Right cardiac atrium (tissue), 5 donors: ENCODE data around the gene INPP5D. TPM values are rescaled to one million over a fixed set of nuclear protein-coding genes. Genes with fewer than 3 reads are reported as not detected.
"Not testable (repeated sequence)": the region's sequence is repeated elsewhere in the genome, so short reads cannot be mapped to it uniquely, and the experiment has no call there.

Source experiments
- ATAC-seq, 2 donors: fragments of 200-7000 bp; cut with Tn5 transposase; one replicate each; pipeline versions ENCODE4 v1.8.0 to v1.9.1; 2020; ENCODE audit warnings: moderate library complexity in 2 of 2, mild to moderate bottlenecking in 1 of 2
- DNase-seq, 3 donors: peaks; one replicate each; pipeline ENCODE4 v3.0.0-alpha.2; 2020
- H3K27ac ChIP-seq: one replicate; pipeline ENCODE4 v1.5.1; 2013; ENCODE audit warnings: mild to moderate bottlenecking, low read length, control low read depth, moderate library complexity
- H3K27me3 ChIP-seq: one replicate; pipeline ENCODE4 v1.6.1; 2013; ENCODE audit not compliant: control insufficient read depth, insufficient read depth
- H3K4me1 ChIP-seq: one replicate; pipeline ENCODE4 v1.6.1; 2013; ENCODE audit warnings: low read length; ENCODE audit not compliant: control insufficient read depth, insufficient read depth
- H3K4me3 ChIP-seq: one replicate; pipeline ENCODE4 v1.5.1; 2013; ENCODE audit warnings: low read length, control low read depth
- H3K9me3 ChIP-seq: one replicate; pipeline ENCODE4 v1.6.1; 2013; ENCODE audit warnings: low read length; ENCODE audit not compliant: control insufficient read depth
- WGBS: extraction: QIAGEN DNeasy Blood & Tissue Kit; methylation state at CpG from one replicate; pipeline ENCODE4 v1.1.7; 2013; 5-methylcytosine and 5-hydroxymethylcytosine counted together
- intact Hi-C, 4 donors: fragments of 100-400 bp; cut with DNase I; formaldehyde crosslinking; loops; one replicate each; pipeline versions ENCODE4 v1.11.0 to v1.14.0; 2022 to 2023
- polyA plus RNA-seq: library from polyadenylated mRNA; stranded (reverse); fragments of 200-250 nt; gene quantifications from one replicate; pipeline ENCODE4 v1.2.3, GENCODE V29; 2013
- total RNA-seq, 4 donors: library from RNA; stranded (reverse); fragmentation: NEBNext Ultra II Directional; extraction: Animal tissue kit (Norgen Biotek cat#: 25700); gene quantifications; one replicate each; pipeline ENCODE4 v1.2.1, GENCODE V29; 2021
- donor health status: healthy with polysubstance abuse.
- donor health status: DM: no; HTN: yes; CAD: no.
- donor health status: DM: no; HTN: no; CAD: no.
- donor health status: DM: no; HTN: yes; CAD: no; lungs with severe emphysema.
- donor health status: DM: yes; HTN: yes; CAD: no.

The INPP5D gene
- total and polyA plus RNA-seq, 5 donors, result 3.6 to 7.8 (median 6.9) TPM

GRCh38 chr2:233064530-233065199 is 4.5 kb downstream of the INPP5D start:
- DNase-seq, result peak in 1 of 3 donors; percentile 58
- Histone ChIP-seq H3K4me1 (peaks cover 4% of the 10 kb centered on the region), H3K9me3 (no peaks in the 10 kb centered on the region), H3K27ac (no peak overlapping the region), H3K27me3 (no peaks in the 10 kb centered on the region), H3K4me3 (no peak overlapping the region)
- ATAC-seq, result no peak
- WGBS, result 72% methylated on average over 16 of the region's 16 CpGs
- intact Hi-C loops, result no loop called here

GRCh38 chr2:233065200-233065589 is 5.1 kb downstream of the INPP5D start:
- intact Hi-C loops, H3K9me3 ChIP-seq, H3K27me3 ChIP-seq, H3K27ac ChIP-seq, DNase-seq, ATAC-seq, H3K4me3 ChIP-seq, H3K4me1 ChIP-seq: not testable (repeated sequence)
- 77% methylated on average over 4 of the region's 4 CpGs for WGBS

GRCh38 chr2:233065954-233066470 is 5.9 kb downstream of the INPP5D start:
- ATAC-seq (no peak), DNase-seq (no peak)
- Histone ChIP-seq H3K4me3 (no peak overlapping the region), H3K27ac (no peak overlapping the region), H3K9me3 (no peaks in the 10 kb centered on the region), H3K27me3 (no peaks in the 10 kb centered on the region), H3K4me1 (peaks cover 4% of the 10 kb centered on the region)
- intact Hi-C loops, result no loop called here
- 94% methylated on average over 9 of the region's 9 CpGs for WGBS

GRCh38 chr2:233068762-233069418 is 8.7 kb downstream of the INPP5D start:
- Histone ChIP-seq H3K4me3 (no peak overlapping the region), H3K9me3 (no peaks in the 10 kb centered on the region), H3K4me1 (peaks cover 3% of the 10 kb centered on the region), H3K27ac (no peak overlapping the region), H3K27me3 (no peaks in the 10 kb centered on the region)
- ATAC-seq (no peak), DNase-seq (no peak)
- intact Hi-C loops, result no loop called here
- 68% methylated on average over 9 of the region's 9 CpGs for WGBS

- Histone ChIP-seq H3K4me3 (no peak overlapping the region), H3K27ac (no peak overlapping the region), H3K27me3 (no peaks in the 10 kb centered on the region), H3K4me1 (peaks cover 7% of the 10 kb centered on the region), H3K9me3 (no peaks in the 10 kb centered on the region)
- intact Hi-C loops, result no loop called here
- 81% methylated on average over 4 of the region's 4 CpGs for WGBS
- ATAC-seq (no peak), DNase-seq (no peak)
Observed at GRCh38 chr2:233072838-233073237, 12.7 kb downstream of the INPP5D start.

GRCh38 chr2:233074106-233074505 is 14.0 kb downstream of the INPP5D start:
- Histone ChIP-seq H3K27ac (no peak overlapping the region), H3K27me3 (no peaks in the 10 kb centered on the region), H3K9me3 (no peaks in the 10 kb centered on the region), H3K4me3 (no peak overlapping the region), H3K4me1 (peaks cover 7% of the 10 kb centered on the region)
- DNase-seq (no peak), ATAC-seq (no peak)
- intact Hi-C loops, result no loop called here
- WGBS, result 70% methylated on average over 7 of the region's 7 CpGs

GRCh38 chr2:233075141-233075965 is 15.2 kb downstream of the INPP5D start:
- intact Hi-C loops, result no loop called here
- Histone ChIP-seq H3K27me3 (no peaks in the 10 kb centered on the region), H3K4me3 (no peak overlapping the region), H3K4me1 (peaks cover 7% of the 10 kb centered on the region), H3K9me3 (no peaks in the 10 kb centered on the region), H3K27ac (no peak overlapping the region)
- ATAC-seq, result peak; percentile 36 to 56
- DNase-seq, result no peak
- 76% methylated on average over 6 of the region's 6 CpGs for WGBS

GRCh38 chr2:233075966-233076339 is 15.8 kb downstream of the INPP5D start:
- Histone ChIP-seq H3K4me3 (no peak overlapping the region), H3K27me3 (no peaks in the 10 kb centered on the region), H3K27ac (no peak overlapping the region), H3K9me3 (no peaks in the 10 kb centered on the region), H3K4me1 (peaks cover 7% of the 10 kb centered on the region)
- intact Hi-C loops, result no loop called here
- DNase-seq, result no peak
- ATAC-seq, result peak; percentile 51 to 69
- 29% methylated on average over 2 of the region's 2 CpGs for WGBS

GRCh38 chr2:233076749-233077148 is 16.6 kb downstream of the INPP5D start:
- no peak for ATAC-seq
- intact Hi-C loops, result no loop called here

GRCh38 chr2:233079473-233079877 is 19.3 kb downstream of the INPP5D start:
- Histone ChIP-seq H3K4me1 (peaks cover 15% of the 10 kb centered on the region), H3K27ac (no peak overlapping the region), H3K27me3 (no peaks in the 10 kb centered on the region), H3K9me3 (no peaks in the 10 kb centered on the region), H3K4me3 (no peak overlapping the region)
- intact Hi-C loops, result no loop called here
- DNase-seq (no peak), ATAC-seq (no peak)
- 53% methylated on average over 10 of the region's 10 CpGs for WGBS

More at GRCh38 chr2:233076749-233077148, 16.6 kb downstream of the INPP5D start:
- H3K27ac ChIP-seq, result no peak overlapping the region
- H3K27me3 ChIP-seq, result no peaks in the 10 kb centered on the region
- no peak overlapping the region for H3K4me3 ChIP-seq
- no peak for DNase-seq
- peaks cover 7% of the 10 kb centered on the region for H3K4me1 ChIP-seq
- no peaks in the 10 kb centered on the region for H3K9me3 ChIP-seq
- WGBS, result 69% methylated on average over 3 of the region's 3 CpGs
